Adrenal gland (tissue), 19 donors: Measurements from ENCODE around the gene NRSN2. TPM values are rescaled to one million over a fixed set of nuclear protein-coding genes. Genes with fewer than 3 reads are reported as not detected.

Experiments used
- DNase-seq, 7 donors: peaks; one replicate each; pipeline ENCODE4 v3.0.0-alpha.2; 2019 to 2020
- H3K27ac ChIP-seq, 5 donors: fragments of 200-600 bp; sonication (generic) in 4 of 5; 1 replicate in 3 of 5; 2 replicates in 2 of 5; pipeline versions ENCODE4 v1.5.1 to v1.8.0; 2016 to 2020; ENCODE audit warnings: mild to moderate bottlenecking in 1 of 5
- H3K27me3 ChIP-seq: fragments of 200-600 bp; 2 replicates; pipeline ENCODE4 v1.8.0; 2021
- H3K36me3 ChIP-seq, 2 donors: fragments of 200-600 bp; replicated peaks in 1 of 2; 1 replicate in 1 of 2; 2 replicates in 1 of 2; pipeline versions ENCODE4 v1.5.1 to v1.8.0; 2018 to 2022
- H3K4me1 ChIP-seq, 2 donors: fragments of 200-600 bp; replicated peaks in 1 of 2; 1 replicate in 1 of 2; 2 replicates in 1 of 2; pipeline versions ENCODE4 v1.5.1 to v1.8.0; 2018 to 2021
- H3K4me3 ChIP-seq, 4 donors: fragments of 200-600 bp; sonication (generic) in 3 of 4; one replicate each; pipeline ENCODE4 v1.5.1; 2016 to 2018
- H3K9me3 ChIP-seq, 3 donors: fragments of 200-600 bp; sonication (generic) in 1 of 3; replicated peaks in 1 of 3; 1 replicate in 2 of 3; 2 replicates in 1 of 3; pipeline versions ENCODE4 v1.5.1 to v1.8.0; 2016 to 2021
- POLR2A ChIP-seq, 2 donors: fragments of 450-650 bp; IDR thresholded peaks; one replicate each; pipeline ENCODE4 v1.6.1; 2017; ENCODE audit warnings: antibody characterized with exemption in 2 of 2, mild to moderate bottlenecking in 2 of 2, moderate library complexity in 1 of 2
- WGBS, 4 donors: extraction: QIAGEN DNeasy Blood & Tissue Kit in 2 of 4; methylation state at CpG; one replicate each; pipeline versions ENCODE4 v1.1.5 to v1.1.7; 2013 to 2017; 5-methylcytosine and 5-hydroxymethylcytosine counted together
- intact Hi-C, 2 donors: fragments of 100-400 bp; cut with DNase I; formaldehyde crosslinking; loops; one replicate each; pipeline versions ENCODE4 v1.14.1 to v1.15.0; 2022 to 2023
- long read RNA-seq, 10 donors: library from polyadenylated mRNA in 3 of 10; unstranded in 2 of 10; stranded (forward) in 1 of 10; transcript quantifications; one replicate each; pipeline ENCODE4 v2.0.0 and lab custom pipeline, GENCODE V29; 2021 to 2026
- polyA plus RNA-seq, 3 donors: library from polyadenylated mRNA; stranded (reverse); fragments of 200-250 nt in 2 of 3; fragments of 350-450 nt in 1 of 3; fragmentation: Illumina TruSeq in 1 of 3; extraction: RNeasy Lipid Tissue Mini Kit (QIAGEN cat#74804) in 1 of 3; gene quantifications; one replicate each; pipeline ENCODE4 v1.2.3, GENCODE V29; 2013 to 2014
- total RNA-seq, 9 donors: library from RNA; depleted of rRNA in 4 of 9; stranded (reverse); fragments of >200 nt in 4 of 9; fragments of 120-200 nt in 1 of 9; fragmentation: NEBNext Ultra II Directional in 1 of 9; extraction: Animal tissue kit (Norgen Biotek cat#: 25700) in 1 of 9; gene quantifications; one replicate each; pipeline versions ENCODE4 v1.1.0 to v1.2.4, GENCODE V29; 2013 to 2023
- TF ChIP-seq, protein P1 (sequence below), 6 experiments: fragments of 450-650 bp in 4 of 6; fragments of 200-600 bp in 2 of 6; sonication (generic) in 1 of 6; IDR thresholded peaks; 1 replicate in 5 of 6; 2 replicates in 1 of 6; pipeline versions ENCODE4 v1.5.1 to v1.8.0; 2016 to 2021; ENCODE audit warnings: antibody characterized with exemption in 6 of 6, mild to moderate bottlenecking in 2 of 6, moderate library complexity in 1 of 6
- donor health status: healthy with polysubstance abuse.
- donor health status: Bipolar disorder and iron deficiency.
- donor health status: DM: yes; HTN: yes; CAD: no.
- donor health status: DM: no; HTN: no; CAD: no.
- donor health status: DM: no; HTN: no; CAD: no.
- donor health status: DM: yes; HTN: yes; CAD: no.

Gene NRSN2
- total RNA-seq (100 to 1,000 TPM in 2 of 9 donors, 10 to 100 TPM in 7; 33.7 to 146 (median 80.6) TPM), polyA plus RNA-seq (100 to 1,000 TPM in 2 of 3 donors, 10 to 100 TPM in 1; 70.0 to 263 (median 249) TPM)
- long read RNA-seq, donor 1, transcript NRSN2-202 (4 exons, 2,088 nt), result major isoform, 16 of 21 reads
- long read RNA-seq, donor 1, partial matches to known transcripts, result 0 of 21 reads
- long read RNA-seq, donor 1, other reads (novel, unspliced or antisense), result 0 of 21 reads
- long read RNA-seq, donor 2, transcript NRSN2-202 (4 exons, 2,088 nt), result major isoform, 12 of 13 reads
- long read RNA-seq, donor 2, partial matches to known transcripts, result 0 of 13 reads
- long read RNA-seq, donor 2, other reads (novel, unspliced or antisense), result 0 of 13 reads
- long read RNA-seq, donor 3, transcript NRSN2-202 (4 exons, 2,088 nt), result major isoform, 14 of 17 reads
- long read RNA-seq, donor 3, partial matches to known transcripts, result 0 of 17 reads
- long read RNA-seq, donor 3, other reads (novel, unspliced or antisense), result 0 of 17 reads
- long read RNA-seq, donor 4, transcript NRSN2-202 (4 exons, 2,088 nt), result major isoform, 19 of 32 reads
- long read RNA-seq, donor 4, partial matches to known transcripts, result 5 of 32 reads
- long read RNA-seq, donor 4, other reads (novel, unspliced or antisense), result 6 of 32 reads
- long read RNA-seq, donor 5, transcript NRSN2-202 (4 exons, 2,088 nt), result major isoform, 117 of 152 reads
- long read RNA-seq, donor 5, partial matches to known transcripts, result 15 of 152 reads
- long read RNA-seq, donor 5, other reads (novel, unspliced or antisense), result 15 of 152 reads
- long read RNA-seq, donor 6, transcript NRSN2-202 (4 exons, 2,088 nt), result major isoform, 13 of 19 reads
- long read RNA-seq, donor 6, partial matches to known transcripts, result 0 of 19 reads
- long read RNA-seq, donor 6, other reads (novel, unspliced or antisense), result 4 of 19 reads
- long read RNA-seq, donor 7, transcript NRSN2-202 (4 exons, 2,088 nt), result major isoform, 8 of 25 reads
- long read RNA-seq, donor 7, partial matches to known transcripts, result 14 of 25 reads
- long read RNA-seq, donor 7, other reads (novel, unspliced or antisense), result 0 of 25 reads
- long read RNA-seq, donor 8, transcript NRSN2-202 (4 exons, 2,088 nt), result major isoform, 23 of 32 reads
- long read RNA-seq, donor 8, partial matches to known transcripts, result 5 of 32 reads
- long read RNA-seq, donor 8, other reads (novel, unspliced or antisense), result 0 of 32 reads
- long read RNA-seq, donor 9, transcript NRSN2-202 (4 exons, 2,088 nt), result major isoform, 14 of 16 reads
- long read RNA-seq, donor 9, partial matches to known transcripts, result 0 of 16 reads
- long read RNA-seq, donor 9, other reads (novel, unspliced or antisense), result 0 of 16 reads
- long read RNA-seq, donor 10, transcript NRSN2-202 (4 exons, 2,088 nt), result major isoform, 14 of 18 reads
- long read RNA-seq, donor 10, partial matches to known transcripts, result 0 of 18 reads
- long read RNA-seq, donor 10, other reads (novel, unspliced or antisense), result 0 of 18 reads

GRCh38 chr20:346640-347316, at the start of gene NRSN2:
Gene NRSN2 (plus strand): TSS chr20:347111. CDS start chr20:349644, 2,533 bp downstream.
- Histone ChIP-seq H3K4me3 (peak within 1 kb of the TSS; percentile 9 to 73 (median 57)), H3K27me3 (no peaks in the 10 kb centered on the region), H3K4me1 (peaks cover 0 to 11% of the 10 kb centered on the region in 2 donors), H3K27ac (peak within 1 kb of the TSS; percentile 57 to 96 (median 90)), H3K36me3 (peaks cover 0 to 18% of the 10 kb centered on the region in 2 donors), H3K9me3 (no peaks in the 10 kb centered on the region)
- intact Hi-C loops, result no loop called here
- TF ChIP-seq POLR2A (IDR thresholded peaks at IDR 0.05), result peak; percentile 25 to 51
- TF ChIP-seq, protein P1, sequence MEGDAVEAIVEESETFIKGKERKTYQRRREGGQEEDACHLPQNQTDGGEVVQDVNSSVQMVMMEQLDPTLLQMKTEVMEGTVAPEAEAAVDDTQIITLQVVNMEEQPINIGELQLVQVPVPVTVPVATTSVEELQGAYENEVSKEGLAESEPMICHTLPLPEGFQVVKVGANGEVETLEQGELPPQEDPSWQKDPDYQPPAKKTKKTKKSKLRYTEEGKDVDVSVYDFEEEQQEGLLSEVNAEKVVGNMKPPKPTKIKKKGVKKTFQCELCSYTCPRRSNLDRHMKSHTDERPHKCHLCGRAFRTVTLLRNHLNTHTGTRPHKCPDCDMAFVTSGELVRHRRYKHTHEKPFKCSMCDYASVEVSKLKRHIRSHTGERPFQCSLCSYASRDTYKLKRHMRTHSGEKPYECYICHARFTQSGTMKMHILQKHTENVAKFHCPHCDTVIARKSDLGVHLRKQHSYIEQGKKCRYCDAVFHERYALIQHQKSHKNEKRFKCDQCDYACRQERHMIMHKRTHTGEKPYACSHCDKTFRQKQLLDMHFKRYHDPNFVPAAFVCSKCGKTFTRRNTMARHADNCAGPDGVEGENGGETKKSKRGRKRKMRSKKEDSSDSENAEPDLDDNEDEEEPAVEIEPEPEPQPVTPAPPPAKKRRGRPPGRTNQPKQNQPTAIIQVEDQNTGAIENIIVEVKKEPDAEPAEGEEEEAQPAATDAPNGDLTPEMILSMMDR (IDR thresholded peaks at IDR 0.05), result no peak
- WGBS, 4 donors, result 1 to 10% (median 1%) methylated on average over 16 to 50 of the region's 50 CpGs
- peak; percentile 76 to 87 (median 82) for DNase-seq

DNA sequence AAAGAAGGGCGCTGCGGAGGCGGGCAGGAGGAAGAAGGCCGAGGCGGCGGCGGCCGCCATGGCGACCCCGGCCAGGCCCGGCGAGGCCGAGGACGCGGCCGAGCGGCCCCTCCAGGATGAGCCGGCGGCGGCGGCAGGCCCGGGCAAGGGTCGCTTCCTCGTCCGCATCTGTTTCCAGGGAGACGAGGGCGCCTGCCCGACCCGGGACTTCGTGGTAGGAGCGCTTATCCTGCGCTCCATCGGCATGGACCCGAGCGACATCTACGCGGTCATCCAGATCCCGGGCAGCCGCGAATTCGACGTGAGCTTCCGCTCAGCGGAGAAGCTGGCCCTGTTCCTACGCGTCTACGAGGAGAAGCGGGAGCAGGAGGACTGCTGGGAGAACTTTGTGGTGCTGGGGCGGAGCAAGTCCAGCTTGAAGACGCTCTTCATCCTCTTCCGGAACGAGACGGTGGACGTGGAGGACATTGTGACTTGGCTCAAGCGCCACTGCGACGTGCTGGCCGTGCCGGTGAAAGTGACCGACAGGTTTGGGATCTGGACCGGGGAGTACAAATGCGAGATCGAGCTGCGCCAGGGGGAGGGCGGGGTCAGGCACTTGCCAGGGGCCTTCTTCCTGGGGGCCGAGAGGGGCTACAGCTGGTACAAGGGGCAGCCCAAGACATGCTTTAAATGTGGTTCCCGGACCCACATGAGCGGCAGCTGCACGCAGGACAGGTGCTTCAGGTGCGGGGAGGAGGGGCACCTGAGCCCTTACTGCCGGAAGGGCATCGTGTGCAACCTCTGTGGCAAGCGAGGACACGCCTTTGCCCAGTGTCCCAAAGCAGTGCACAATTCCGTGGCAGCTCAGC, 48.8 kb upstream of the NRSN2 start:
- 0 to 1% (median 0%) methylated on average over 28 to 75 of the region's 75 CpGs for WGBS, 4 donors
- Histone ChIP-seq H3K27me3 (no peaks in the 10 kb centered on the region), H3K36me3 (no peaks in the 10 kb centered on the region), H3K4me1 (peaks cover 40 to 41% of the 10 kb centered on the region in 2 donors), H3K4me3 (peak overlapping the region; percentile 14 to 94 (median 70)), H3K9me3 (no peaks in the 10 kb centered on the region), H3K27ac (peak overlapping the region; percentile 88 to 100 (median 98))
- TF ChIP-seq POLR2A (IDR thresholded peaks at IDR 0.05), result peak; percentile 62 to 75
- TF ChIP-seq, protein P1 (IDR thresholded peaks at IDR 0.05), result no peak
- peak; percentile 66 to 84 (median 75) for DNase-seq
- intact Hi-C loops, result no loop called here

- Histone ChIP-seq H3K27me3 (no peaks in the 10 kb centered on the region), H3K4me3 (peak overlapping the region; percentile 14 to 94 (median 70)), H3K9me3 (no peaks in the 10 kb centered on the region), H3K4me1 (peaks cover 40 to 41% of the 10 kb centered on the region in 2 donors), H3K27ac (peak overlapping the region in 4 of 5 donors; percentile 97 to 100 (median 98)), H3K36me3 (no peaks in the 10 kb centered on the region)
- TF ChIP-seq, protein P1 (IDR thresholded peaks at IDR 0.05), result no peak
- no peak for TF ChIP-seq POLR2A (IDR thresholded peaks at IDR 0.05)
- intact Hi-C loops, result no loop called here
- WGBS, 4 donors, result 3 to 4% (median 4%) methylated on average over 15 of the region's 15 CpGs
- no peak for DNase-seq
These were observed 48.0 kb upstream of the NRSN2 start for GRCh38 chr20:298776-299391.
